Measurements from ENCODE around the gene CD8B.
"Not testable (repeated sequence)": the region's sequence is repeated elsewhere in the genome, so short reads cannot be mapped to it uniquely, and the experiment has no call there.

- TF ChIP-seq, protein P1, sequence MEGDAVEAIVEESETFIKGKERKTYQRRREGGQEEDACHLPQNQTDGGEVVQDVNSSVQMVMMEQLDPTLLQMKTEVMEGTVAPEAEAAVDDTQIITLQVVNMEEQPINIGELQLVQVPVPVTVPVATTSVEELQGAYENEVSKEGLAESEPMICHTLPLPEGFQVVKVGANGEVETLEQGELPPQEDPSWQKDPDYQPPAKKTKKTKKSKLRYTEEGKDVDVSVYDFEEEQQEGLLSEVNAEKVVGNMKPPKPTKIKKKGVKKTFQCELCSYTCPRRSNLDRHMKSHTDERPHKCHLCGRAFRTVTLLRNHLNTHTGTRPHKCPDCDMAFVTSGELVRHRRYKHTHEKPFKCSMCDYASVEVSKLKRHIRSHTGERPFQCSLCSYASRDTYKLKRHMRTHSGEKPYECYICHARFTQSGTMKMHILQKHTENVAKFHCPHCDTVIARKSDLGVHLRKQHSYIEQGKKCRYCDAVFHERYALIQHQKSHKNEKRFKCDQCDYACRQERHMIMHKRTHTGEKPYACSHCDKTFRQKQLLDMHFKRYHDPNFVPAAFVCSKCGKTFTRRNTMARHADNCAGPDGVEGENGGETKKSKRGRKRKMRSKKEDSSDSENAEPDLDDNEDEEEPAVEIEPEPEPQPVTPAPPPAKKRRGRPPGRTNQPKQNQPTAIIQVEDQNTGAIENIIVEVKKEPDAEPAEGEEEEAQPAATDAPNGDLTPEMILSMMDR (IDR thresholded peaks at IDR 0.05; ENCODE audit: poor library complexity, severe bottlenecking): not testable (repeated sequence)
- TF ChIP-seq EP300 (conservative IDR thresholded peaks at IDR 0.05; ENCODE audit: poor library complexity, severe bottlenecking); POLR2AphosphoS5 (IDR thresholded peaks at IDR 0.05); REST (IDR thresholded peaks at IDR 0.05; ENCODE audit: borderline replicate concordance); TAF1 (IDR thresholded peaks at IDR 0.05; ENCODE audit: low read depth); EZH2 (IDR thresholded peaks at IDR 0.05; ENCODE audit: borderline replicate concordance, insufficient read depth, low read length, poor library complexity, severe bottlenecking): not testable (repeated sequence)
These were observed 19.0 kb downstream of the CD8B start for GRCh38 chr2:86842607-86843234.

All from neural cell (in vitro differentiated cells).